ENCODE data around the gene TTI1.
A peak's percentile ranks its signal among the peaks of the same experiment; 100 is the strongest.

Gene TTI1

DNA sequence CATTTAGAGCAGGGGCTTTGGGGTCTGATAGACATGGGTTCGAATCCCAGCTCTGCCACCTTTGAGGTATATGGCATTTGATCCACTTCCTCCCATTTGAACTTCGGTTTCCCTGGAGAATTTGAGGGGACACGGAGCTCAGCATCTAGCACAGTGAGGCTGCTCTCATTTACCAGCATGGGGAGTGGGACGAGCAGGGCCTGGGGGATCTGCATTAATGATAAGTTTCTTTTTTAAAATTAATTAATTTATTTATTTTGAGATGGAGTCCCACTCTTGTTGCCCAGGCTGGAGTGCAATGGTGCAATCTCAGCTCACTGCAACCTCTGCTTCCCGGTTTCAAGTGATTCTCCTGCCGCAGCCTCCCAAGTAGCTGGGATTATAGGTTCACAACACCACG, 77.7 kb downstream of the TTI1 start:
- Histone ChIP-seq H4K8ac (ENCODE audit: low read depth, low read length) (no peak overlapping the region), H3K9me3 (replicated peaks in 1 of 2; ENCODE audit: control insufficient read depth in 2 of 2, insufficient read depth in 1 of 2, low read depth in 1 of 2, low read length in 2 of 2) (peaks cover 0 to under 1% of the 10 kb centered on the region in 2 donors), H3K18ac (ENCODE audit: low read length) (no peak overlapping the region), H2BK120ac (ENCODE audit: low read depth, low read length) (no peak overlapping the region), H2AFZ (ENCODE audit: low read length) (no peak overlapping the region), H2BK12ac (ENCODE audit: low read length) (no peak overlapping the region), H4K91ac (ENCODE audit: low read depth, low read length, poor library complexity) (no peak overlapping the region), H3K79me1 (ENCODE audit: low read depth, low read length) (peaks cover 2% of the 10 kb centered on the region), H2AK5ac (ENCODE audit: low read depth, low read length) (no peak overlapping the region), H3K4ac (ENCODE audit: low read length) (no peak overlapping the region), H3K23ac (ENCODE audit: low read depth, low read length, poor library complexity) (no peak overlapping the region), H2BK15ac (ENCODE audit: low read length) (no peak overlapping the region), H3K36me3 (replicated peaks in 1 of 2; ENCODE audit: control insufficient read depth in 2 of 2, insufficient read depth in 2 of 2, low read length in 2 of 2) (no peaks in the 10 kb centered on the region), H2BK5ac (ENCODE audit: low read length) (no peak overlapping the region), H3K4me2 (ENCODE audit: insufficient read depth, low read length, poor library complexity, severe bottlenecking) (no peak overlapping the region), H3K4me1 (ENCODE audit: control insufficient read depth in 2 of 2, insufficient read depth in 1 of 2, low read depth in 1 of 2, low read length in 2 of 2) (peaks cover 0 to 2% of the 10 kb centered on the region in 2 donors), H3K27me3 (ENCODE audit: control insufficient read depth in 3 of 3, insufficient read depth in 3 of 3, low read depth in 1 of 3, low read length in 3 of 3) (no peaks in the 10 kb centered on the region), H3K9ac (ENCODE audit: low read depth, low read length, poor library complexity) (no peak overlapping the region), H3K4me3 (ENCODE audit: low read length in 2 of 2) (no peak overlapping the region), H3K14ac (ENCODE audit: low read length) (no peak overlapping the region), H3K27ac (replicated peaks; ENCODE audit: low read length) (no peak overlapping the region)
- WGBS, 2 donors (ENCODE audit: extremely low coverage in 2 of 2, insufficient read length in 2 of 2, insufficient replicate concordance in 1 of 2) = no CpG with 5 or more reads among the region's 7 CpGs
- DNase-seq (ENCODE audit: low spot score) = no peak

DNA sequence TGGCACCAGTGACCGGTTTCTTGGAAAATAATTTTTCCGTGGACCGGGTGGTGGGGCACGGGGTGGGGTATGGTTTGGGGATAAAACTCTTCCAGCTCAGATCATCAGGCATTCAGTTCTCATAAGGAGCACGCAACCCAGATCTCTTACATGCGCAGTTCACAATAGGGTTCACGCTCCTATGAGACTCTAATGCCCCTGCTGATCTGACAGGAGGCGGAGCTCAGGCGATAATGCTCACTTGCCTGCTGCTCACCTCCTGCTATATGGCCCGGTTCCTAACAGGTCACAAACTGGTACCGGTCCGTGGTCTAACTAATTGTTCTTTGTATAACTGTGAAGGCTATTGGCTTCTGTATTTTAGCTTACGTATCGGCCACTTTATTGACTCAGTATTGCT, 78.6 kb downstream of the TTI1 start:
- no peak for DNase-seq (ENCODE audit: low spot score)
- Histone ChIP-seq H2BK5ac (ENCODE audit: low read length) (no peak overlapping the region), H4K91ac (ENCODE audit: low read depth, low read length, poor library complexity) (no peak overlapping the region), H2BK15ac (ENCODE audit: low read length) (no peak overlapping the region), H3K79me1 (ENCODE audit: low read depth, low read length) (peaks cover 2% of the 10 kb centered on the region), H3K36me3 (replicated peaks in 1 of 2; ENCODE audit: control insufficient read depth in 2 of 2, insufficient read depth in 2 of 2, low read length in 2 of 2) (no peaks in the 10 kb centered on the region), H3K4me3 (ENCODE audit: low read length in 2 of 2) (no peak overlapping the region), H3K9me3 (replicated peaks in 1 of 2; ENCODE audit: control insufficient read depth in 2 of 2, insufficient read depth in 1 of 2, low read depth in 1 of 2, low read length in 2 of 2) (no peaks in the 10 kb centered on the region), H3K23ac (ENCODE audit: low read depth, low read length, poor library complexity) (no peak overlapping the region), H3K4me2 (ENCODE audit: insufficient read depth, low read length, poor library complexity, severe bottlenecking) (no peak overlapping the region), H3K27ac (replicated peaks; ENCODE audit: low read length) (no peak overlapping the region), H3K27me3 (ENCODE audit: control insufficient read depth in 3 of 3, insufficient read depth in 3 of 3, low read depth in 1 of 3, low read length in 3 of 3) (no peaks in the 10 kb centered on the region), H2AFZ (ENCODE audit: low read length) (no peak overlapping the region), H2BK12ac (ENCODE audit: low read length) (no peak overlapping the region), H2BK120ac (ENCODE audit: low read depth, low read length) (no peak overlapping the region), H3K9ac (ENCODE audit: low read depth, low read length, poor library complexity) (no peak overlapping the region), H4K8ac (ENCODE audit: low read depth, low read length) (no peak overlapping the region), H3K4me1 (ENCODE audit: control insufficient read depth in 2 of 2, insufficient read depth in 1 of 2, low read depth in 1 of 2, low read length in 2 of 2) (peaks cover 0 to 2% of the 10 kb centered on the region in 2 donors), H2AK5ac (ENCODE audit: low read depth, low read length) (no peak overlapping the region), H3K18ac (ENCODE audit: low read length) (no peak overlapping the region), H3K4ac (ENCODE audit: low read length) (no peak overlapping the region), H3K14ac (ENCODE audit: low read length) (no peak overlapping the region)
- no CpG with 5 or more reads among the region's 14 CpGs for WGBS, 2 donors (ENCODE audit: extremely low coverage in 2 of 2, insufficient read length in 2 of 2, insufficient replicate concordance in 1 of 2)

DNA sequence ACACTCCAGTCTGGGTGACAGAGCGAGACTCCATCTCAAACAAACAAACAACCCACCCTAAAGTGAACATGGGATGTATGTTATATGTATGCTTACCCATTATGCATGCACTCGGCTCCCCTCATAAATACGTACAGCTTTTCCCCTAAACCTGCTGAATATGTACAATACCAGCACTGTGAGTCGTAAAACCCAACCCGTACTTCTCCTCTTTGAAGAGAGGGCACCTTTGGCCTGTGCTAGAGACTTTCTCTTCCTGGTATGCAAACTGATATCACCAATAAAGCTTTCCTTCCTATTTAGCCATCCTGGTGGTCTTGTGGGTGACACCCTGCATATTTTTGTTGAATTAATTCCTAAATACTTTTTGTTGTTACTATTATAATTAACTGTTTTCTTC, 79.1 kb downstream of the TTI1 start:
- H3K18ac ChIP-seq (ENCODE audit: low read length) = no peak overlapping the region
- H3K14ac ChIP-seq (ENCODE audit: low read length) = no peak overlapping the region
- no peak overlapping the region for H4K91ac ChIP-seq (ENCODE audit: low read depth, low read length, poor library complexity)
- no peak overlapping the region for H3K4me2 ChIP-seq (ENCODE audit: insufficient read depth, low read length, poor library complexity, severe bottlenecking)
- no peak overlapping the region for H3K4ac ChIP-seq (ENCODE audit: low read length)
- H2BK12ac ChIP-seq (ENCODE audit: low read length) = no peak overlapping the region
- no peak overlapping the region for H3K9ac ChIP-seq (ENCODE audit: low read depth, low read length, poor library complexity)
- peaks cover 0 to 2% of the 10 kb centered on the region in 2 donors for H3K4me1 ChIP-seq (ENCODE audit: control insufficient read depth in 2 of 2, insufficient read depth in 1 of 2, low read depth in 1 of 2, low read length in 2 of 2)
- H2BK15ac ChIP-seq (ENCODE audit: low read length) = no peak overlapping the region
- H2AK5ac ChIP-seq (ENCODE audit: low read depth, low read length) = no peak overlapping the region
- no peak overlapping the region for H2BK5ac ChIP-seq (ENCODE audit: low read length)
- no peak overlapping the region for H3K4me3 ChIP-seq (ENCODE audit: low read length in 2 of 2)
- no peak overlapping the region for H2AFZ ChIP-seq (ENCODE audit: low read length)
- no peak overlapping the region for H3K27ac ChIP-seq (replicated peaks; ENCODE audit: low read length)
- no peaks in the 10 kb centered on the region for H3K9me3 ChIP-seq (replicated peaks in 1 of 2; ENCODE audit: control insufficient read depth in 2 of 2, insufficient read depth in 1 of 2, low read depth in 1 of 2, low read length in 2 of 2)
- H3K23ac ChIP-seq (ENCODE audit: low read depth, low read length, poor library complexity) = no peak overlapping the region
- H3K36me3 ChIP-seq (replicated peaks in 1 of 2; ENCODE audit: control insufficient read depth in 2 of 2, insufficient read depth in 2 of 2, low read length in 2 of 2) = no peaks in the 10 kb centered on the region
- no CpG with 5 or more reads among the region's 5 CpGs for WGBS, 2 donors (ENCODE audit: extremely low coverage in 2 of 2, insufficient read length in 2 of 2, insufficient replicate concordance in 1 of 2)
- peaks cover 2% of the 10 kb centered on the region for H3K79me1 ChIP-seq (ENCODE audit: low read depth, low read length)
- no peak for DNase-seq (ENCODE audit: low spot score)
- no peaks in the 10 kb centered on the region for H3K27me3 ChIP-seq (ENCODE audit: control insufficient read depth in 3 of 3, insufficient read depth in 3 of 3, low read depth in 1 of 3, low read length in 3 of 3)
- no peak overlapping the region for H2BK120ac ChIP-seq (ENCODE audit: low read depth, low read length)
- no peak overlapping the region for H4K8ac ChIP-seq (ENCODE audit: low read depth, low read length)

DNA sequence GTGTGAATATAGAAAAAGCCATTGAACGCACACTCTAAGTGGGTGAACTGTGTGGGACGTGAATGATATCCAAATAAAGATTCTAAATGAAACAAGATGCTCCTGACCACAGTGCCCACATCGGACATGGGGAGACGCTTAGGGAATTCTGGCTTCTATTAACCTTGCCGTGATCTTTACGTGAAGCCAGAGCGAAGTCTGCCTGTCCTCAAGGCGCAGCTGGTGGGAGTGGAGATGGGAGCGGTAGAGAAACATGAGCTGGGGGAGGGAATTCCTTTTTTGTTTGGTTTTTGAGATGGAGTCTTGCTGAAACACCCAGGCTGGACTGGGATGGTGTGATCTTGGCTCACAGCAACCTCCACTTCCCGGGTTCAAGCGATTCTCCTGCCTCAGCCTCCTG, 84.3 kb downstream of the TTI1 start:
- no peak overlapping the region for H2BK5ac ChIP-seq (ENCODE audit: low read length)
- H4K8ac ChIP-seq (ENCODE audit: low read depth, low read length) = no peak overlapping the region
- no peak overlapping the region for H2AK5ac ChIP-seq (ENCODE audit: low read depth, low read length)
- H3K4me1 ChIP-seq (ENCODE audit: control insufficient read depth in 2 of 2, insufficient read depth in 1 of 2, low read depth in 1 of 2, low read length in 2 of 2) = peaks cover 0 to 2% of the 10 kb centered on the region in 2 donors
- no peak for DNase-seq (ENCODE audit: low spot score)
- no peak overlapping the region for H3K4ac ChIP-seq (ENCODE audit: low read length)
- H2BK120ac ChIP-seq (ENCODE audit: low read depth, low read length) = no peak overlapping the region
- H2BK12ac ChIP-seq (ENCODE audit: low read length) = no peak overlapping the region
- no peak overlapping the region for H3K23ac ChIP-seq (ENCODE audit: low read depth, low read length, poor library complexity)
- WGBS, 2 donors (ENCODE audit: extremely low coverage in 2 of 2, insufficient read length in 2 of 2, insufficient replicate concordance in 1 of 2) = no CpG with 5 or more reads among the region's 11 CpGs
- no peak overlapping the region for H4K91ac ChIP-seq (ENCODE audit: low read depth, low read length, poor library complexity)
- no peak overlapping the region for H3K14ac ChIP-seq (ENCODE audit: low read length)
- H2AFZ ChIP-seq (ENCODE audit: low read length) = no peak overlapping the region
- H3K27ac ChIP-seq (replicated peaks; ENCODE audit: low read length) = no peak overlapping the region
- no peak overlapping the region for H3K4me2 ChIP-seq (ENCODE audit: insufficient read depth, low read length, poor library complexity, severe bottlenecking)
- H3K9ac ChIP-seq (ENCODE audit: low read depth, low read length, poor library complexity) = no peak overlapping the region
- no peak overlapping the region for H2BK15ac ChIP-seq (ENCODE audit: low read length)
- no peaks in the 10 kb centered on the region for H3K79me1 ChIP-seq (ENCODE audit: low read depth, low read length)
- H3K9me3 ChIP-seq (replicated peaks in 1 of 2; ENCODE audit: control insufficient read depth in 2 of 2, insufficient read depth in 1 of 2, low read depth in 1 of 2, low read length in 2 of 2) = peaks cover 3 to 4% of the 10 kb centered on the region in 2 donors
- peak overlapping the region; percentile 35 for H3K18ac ChIP-seq (ENCODE audit: low read length)
- H3K27me3 ChIP-seq (ENCODE audit: control insufficient read depth in 3 of 3, insufficient read depth in 3 of 3, low read depth in 1 of 3, low read length in 3 of 3) = no peaks in the 10 kb centered on the region
- no peak overlapping the region for H3K4me3 ChIP-seq (ENCODE audit: low read length in 2 of 2)
- H3K36me3 ChIP-seq (replicated peaks in 1 of 2; ENCODE audit: control insufficient read depth in 2 of 2, insufficient read depth in 2 of 2, low read length in 2 of 2) = no peaks in the 10 kb centered on the region

All from neuronal stem cell (in vitro differentiated cells).